ENCODE measurements around the gene GPR25. TPM values are rescaled to one million over a fixed set of nuclear protein-coding genes. Genes with fewer than 3 reads are reported as not detected.
A peak's percentile ranks its signal among the peaks of the same experiment; 100 is the strongest.

The GPR25 gene
- total and polyA plus RNA-seq, 2 of the 4 experiments (the other 2 are of a cell fraction), result not detected

GRCh38 chr1:200896531-200897196, 23.9 kb downstream of the GPR25 start:
- H3K9ac ChIP-seq (ENCODE audit: low read depth, low read length), result no peak overlapping the region
- in situ Hi-C loops (cut with MboI; ENCODE audit: low sequenced_read_pairs) (no loop called here), intact Hi-C loops (cut with micrococcal nuclease) (no loop called here), dilution Hi-C loops (cut with HindIII; ENCODE audit: low sequenced_read_pairs, unreplicated experiment) (no loop called here)
- no TSS peak for BruUV-seq (replicated peaks)
- no peak overlapping the region for H3K4me3 ChIP-seq (ENCODE audit: insufficient read depth, low read depth, low read length)
- no peak overlapping the region for H3K27ac ChIP-seq (ENCODE audit: insufficient read depth, low read length)
- H2AFZ ChIP-seq (replicated peaks; ENCODE audit: low read length, poor library complexity), result no peak overlapping the region
- no peak overlapping the region for H3K18ac ChIP-seq (ENCODE audit: low read depth, low read length)
- no peak overlapping the region for H3K14ac ChIP-seq (replicated peaks; ENCODE audit: low read depth, low read length)
- no peaks in the 10 kb centered on the region; the same call in 1 of the 2 replicates for H4K20me1 ChIP-seq (ENCODE audit: insufficient read depth, low read length)
- no peaks in the 10 kb centered on the region for H3K36me3 ChIP-seq (ENCODE audit: control insufficient read depth, insufficient read depth, low read length)
- CTCF ChIA-PET, result interaction anchor here (0.6 kb wide), 1 partner anchor 446 kb away, joined by 3 read pairs; no protein-coding TSS in a partner anchor
- peaks cover 54% of the 10 kb centered on the region for H3K27me3 ChIP-seq (ENCODE audit: control insufficient read depth, insufficient read depth, low read length)
- H4K8ac ChIP-seq (ENCODE audit: low read depth in 2 of 2, low read length in 2 of 2), result no peak overlapping the region
- H3K9me3 ChIP-seq (ENCODE audit: control insufficient read depth, insufficient read depth, low read length), result no peaks in the 10 kb centered on the region
- no peak overlapping the region for H3K56ac ChIP-seq (ENCODE audit: extremely low read depth, insufficient read depth, low read length)
- no peak overlapping the region for H3K23ac ChIP-seq (ENCODE audit: low read depth, low read length)
- H2AK5ac ChIP-seq (ENCODE audit: low read depth, low read length), result no peak overlapping the region
- no peak overlapping the region for H4K5ac ChIP-seq (ENCODE audit: low read depth, low read length)
- no peak overlapping the region for H2AK9ac ChIP-seq (replicated peaks; ENCODE audit: low read depth, low read length, poor library complexity)
- no peaks in the 10 kb centered on the region for H3K79me1 ChIP-seq (ENCODE audit: low read depth in 1 of 2, low read length in 2 of 2)
- H2BK5ac ChIP-seq (ENCODE audit: low read depth, low read length, poor library complexity, severe bottlenecking), result no peak overlapping the region
- no peak overlapping the region for H3K4ac ChIP-seq (ENCODE audit: low read depth, low read length)
- H4K91ac ChIP-seq (ENCODE audit: insufficient read depth, low read depth, low read length), result no peak overlapping the region
- H2BK120ac ChIP-seq (ENCODE audit: low read depth, low read length), result no peak overlapping the region
- no peak overlapping the region for H2BK20ac ChIP-seq (ENCODE audit: low read depth, low read length)
- peaks cover 3% of the 10 kb centered on the region; the same call in 1 of the 2 replicates for H3K9me1 ChIP-seq (ENCODE audit: insufficient read depth, low read length)
- H3K4me1 ChIP-seq (ENCODE audit: control insufficient read depth, insufficient read depth, low read length), result peaks cover 2% of the 10 kb centered on the region; the same call in 1 of the 2 replicates
- POLR2A ChIA-PET (ENCODE audit: unreplicated experiment), result interaction anchor here (0.6 kb wide), 1 partner anchor 11 kb away, joined by 4 read pairs; no protein-coding TSS in a partner anchor
- H3K4me2 ChIP-seq (ENCODE audit: low read depth, low read length), result no peak overlapping the region
- no CpG with 5 or more reads among the region's 10 CpGs for WGBS, 2 experiments (ENCODE audit: extremely low coverage in 2 of 2, insufficient read length in 1 of 2)
- DNase-seq, result no peak
- ATAC-seq (ENCODE audit: low read depth), result no peak
- H2BK15ac ChIP-seq (ENCODE audit: low read depth, low read length), result no peak overlapping the region
- TF ChIP-seq CTCF (conservative IDR thresholded peaks at IDR 0.05; ENCODE audit: low read depth, low read length) (no peak), CEBPB (IDR thresholded peaks at IDR 0.05; ENCODE audit: low read depth, low read length) (0 out of 2 replicates have a peak, but pooled peaks have one; percentile 2), RCOR1 (IDR thresholded peaks at IDR 0.05; ENCODE audit: insufficient replicate concordance, low read length) (no peak), RFX5 (IDR thresholded peaks at IDR 0.05; ENCODE audit: low read depth, low read length) (no peak), SMC3 (IDR thresholded peaks at IDR 0.05; ENCODE audit: low read depth, low read length) (no peak), MAFK (IDR thresholded peaks at IDR 0.05; ENCODE audit: low read depth, low read length) (no peak), MXI1 (IDR thresholded peaks at IDR 0.05; ENCODE audit: borderline replicate concordance, low read depth, low read length) (no peak)

Data from IMR-90 (cell line).